Measurements from ENCODE around the gene PCDHA1.
"Not testable (repeated sequence)": the region's sequence is repeated elsewhere in the genome, so short reads cannot be mapped to it uniquely, and the experiment has no call there.

Gene PCDHA1

DNA sequence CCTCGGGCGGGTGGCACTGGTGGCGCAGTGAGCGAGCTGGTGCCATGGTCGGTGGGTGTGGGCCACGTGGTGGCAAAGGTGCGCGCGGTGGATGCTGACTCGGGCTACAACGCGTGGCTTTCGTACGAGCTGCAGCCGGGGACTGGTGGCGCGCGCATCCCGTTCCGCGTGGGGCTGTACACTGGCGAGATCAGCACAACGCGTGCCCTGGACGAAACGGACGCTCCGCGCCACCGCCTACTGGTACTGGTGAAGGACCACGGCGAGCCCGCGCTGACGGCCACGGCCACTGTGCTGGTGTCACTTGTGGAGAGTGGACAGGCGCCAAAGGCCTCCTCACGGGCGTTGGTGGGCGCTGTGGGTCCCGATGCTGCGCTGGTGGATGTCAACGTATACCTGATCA, 22.9 kb downstream of the PCDHA1 start:
- DNase-seq, result no peak

DNA sequence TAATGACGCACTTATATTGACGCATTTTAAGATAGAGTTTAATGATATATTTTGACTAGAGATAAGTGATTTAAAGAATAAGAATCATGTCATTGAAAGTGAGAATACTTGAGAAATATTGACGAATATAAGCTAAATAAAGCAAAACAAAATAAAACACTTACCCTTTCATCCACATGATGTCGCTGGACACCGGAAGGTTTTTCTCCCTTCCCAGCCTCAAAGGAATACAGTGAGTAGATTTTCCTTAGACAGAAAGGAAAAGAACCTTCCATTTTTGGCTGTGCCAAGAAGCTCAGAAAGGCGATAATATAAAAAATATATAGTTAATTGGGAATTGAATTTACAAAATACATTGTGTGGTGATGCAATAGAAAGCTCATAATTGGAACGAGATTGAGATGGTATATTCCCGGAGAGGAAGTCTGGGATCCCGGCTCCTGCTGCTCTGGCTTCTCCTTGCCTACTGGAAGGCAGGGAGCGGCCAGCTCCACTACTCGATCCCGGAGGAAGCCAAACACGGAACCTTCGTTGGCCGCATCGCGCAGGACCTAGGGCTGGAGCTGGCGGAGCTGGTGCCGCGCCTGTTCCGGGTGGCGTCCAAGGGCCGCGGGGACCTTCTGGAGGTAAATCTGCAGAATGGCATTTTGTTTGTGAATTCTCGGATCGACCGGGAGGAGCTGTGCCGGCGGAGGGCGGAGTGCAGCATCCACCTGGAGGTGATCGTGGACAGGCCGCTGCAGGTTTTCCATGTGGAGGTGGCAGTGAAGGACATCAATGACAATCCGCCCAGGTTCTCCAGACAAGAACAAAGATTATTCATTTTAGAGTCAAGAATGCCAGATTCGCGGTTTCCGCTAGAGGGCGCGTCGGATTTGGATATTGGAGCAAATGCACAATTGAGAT, 35.7 kb downstream of the PCDHA1 start, which contains the start of gene PCDHA5:
Gene PCDHA5, plus strand, starts transcription at position 239 of the 906 bp plus-strand sequence.
- DNase-seq, result no peak

DNA sequence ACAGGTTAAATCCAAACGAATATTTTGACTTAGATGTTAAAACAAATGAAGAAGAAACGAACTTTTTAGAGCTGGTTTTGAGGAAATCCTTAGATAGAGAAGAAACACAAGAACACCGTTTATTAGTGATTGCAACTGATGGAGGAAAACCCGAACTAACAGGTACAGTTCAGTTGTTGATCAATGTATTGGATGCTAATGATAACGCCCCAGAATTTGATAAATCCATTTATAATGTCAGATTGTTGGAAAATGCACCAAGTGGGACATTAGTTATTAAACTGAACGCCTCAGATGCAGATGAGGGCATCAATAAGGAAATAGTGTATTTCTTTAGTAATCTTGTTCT, 36.3 kb downstream of the PCDHA1 start:
- DNase-seq, result no peak

DNA sequence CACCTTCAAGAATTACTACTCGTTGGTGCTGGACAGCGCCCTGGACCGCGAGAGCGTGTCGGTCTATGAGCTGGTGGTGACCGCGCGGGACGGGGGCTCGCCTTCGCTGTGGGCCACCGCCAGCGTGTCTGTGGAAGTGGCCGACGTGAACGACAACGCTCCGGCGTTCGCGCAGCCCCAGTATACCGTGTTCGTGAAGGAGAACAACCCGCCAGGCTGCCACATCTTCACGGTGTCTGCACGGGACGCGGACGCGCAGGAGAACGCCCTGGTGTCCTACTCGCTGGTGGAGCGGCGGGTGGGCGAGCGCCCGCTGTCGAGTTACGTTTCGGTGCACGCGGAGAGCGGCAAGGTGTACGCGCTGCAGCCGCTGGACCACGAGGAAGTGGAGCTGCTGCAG, 37.0 kb downstream of the PCDHA1 start:
- DNase-seq, result not testable (repeated sequence)

DNA sequence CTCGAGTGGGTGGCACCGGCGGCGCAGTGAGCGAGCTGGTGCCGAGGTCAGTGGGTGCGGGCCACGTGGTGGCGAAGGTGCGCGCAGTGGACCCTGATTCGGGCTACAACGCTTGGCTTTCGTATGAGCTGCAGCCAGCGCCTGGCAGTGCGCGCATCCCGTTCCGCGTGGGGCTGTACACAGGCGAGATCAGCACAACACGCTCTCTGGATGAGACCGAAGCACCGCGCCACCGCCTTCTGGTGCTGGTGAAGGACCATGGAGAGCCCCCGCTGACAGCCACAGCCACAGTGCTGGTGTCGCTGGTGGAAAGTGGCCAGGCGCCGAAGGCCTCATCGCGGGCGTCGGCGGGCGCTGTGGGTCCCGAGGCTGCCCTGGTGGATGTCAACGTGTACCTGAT, 37.5 kb downstream of the PCDHA1 start:
- DNase-seq, result no peak

DNA sequence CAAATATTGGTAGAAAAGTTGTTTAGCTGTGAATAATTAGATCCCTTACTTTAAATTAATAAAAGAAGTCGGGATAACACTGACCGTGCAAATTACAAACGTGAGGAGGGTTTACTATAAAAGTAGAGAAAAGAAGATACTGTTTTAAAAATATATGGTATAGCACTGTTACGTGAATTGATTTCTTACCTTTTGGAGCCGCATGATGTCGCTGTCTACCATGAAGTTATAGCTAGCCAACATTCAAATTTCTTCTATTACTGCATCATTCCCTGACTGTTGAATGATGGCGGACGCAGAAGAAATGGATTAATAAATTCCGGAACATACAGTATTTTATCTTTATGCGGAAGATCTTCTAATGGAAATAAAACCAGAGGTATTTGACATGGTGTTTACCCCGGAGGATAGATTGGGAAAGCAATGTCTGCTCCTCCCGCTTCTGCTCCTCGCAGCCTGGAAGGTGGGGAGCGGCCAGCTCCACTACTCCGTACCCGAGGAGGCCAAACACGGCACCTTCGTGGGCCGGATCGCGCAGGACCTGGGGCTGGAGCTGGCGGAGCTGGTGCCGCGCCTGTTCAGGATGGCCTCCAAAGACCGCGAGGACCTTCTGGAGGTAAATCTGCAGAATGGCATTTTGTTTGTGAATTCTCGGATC, 41.9 kb downstream of the PCDHA1 start, which contains the start of gene PCDHA6:
Gene PCDHA6, plus strand, starts transcription at position 257 of the 658 bp plus-strand sequence. Its CDS starts 132 bp downstream, at position 389.
- DNase-seq, result no peak

DNA sequence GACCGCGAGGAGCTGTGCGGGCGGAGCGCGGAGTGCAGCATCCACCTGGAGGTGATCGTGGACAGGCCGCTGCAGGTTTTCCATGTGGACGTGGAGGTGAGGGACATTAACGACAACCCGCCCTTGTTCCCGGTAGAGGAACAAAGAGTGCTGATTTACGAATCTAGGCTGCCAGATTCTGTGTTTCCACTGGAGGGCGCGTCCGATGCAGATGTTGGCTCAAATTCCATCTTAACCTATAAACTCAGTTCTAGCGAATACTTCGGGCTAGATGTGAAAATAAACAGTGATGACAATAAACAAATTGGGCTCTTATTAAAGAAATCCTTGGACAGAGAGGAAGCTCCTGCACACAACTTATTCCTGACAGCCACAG, 42.4 kb downstream of the PCDHA1 start:
- no peak for DNase-seq

DNA sequence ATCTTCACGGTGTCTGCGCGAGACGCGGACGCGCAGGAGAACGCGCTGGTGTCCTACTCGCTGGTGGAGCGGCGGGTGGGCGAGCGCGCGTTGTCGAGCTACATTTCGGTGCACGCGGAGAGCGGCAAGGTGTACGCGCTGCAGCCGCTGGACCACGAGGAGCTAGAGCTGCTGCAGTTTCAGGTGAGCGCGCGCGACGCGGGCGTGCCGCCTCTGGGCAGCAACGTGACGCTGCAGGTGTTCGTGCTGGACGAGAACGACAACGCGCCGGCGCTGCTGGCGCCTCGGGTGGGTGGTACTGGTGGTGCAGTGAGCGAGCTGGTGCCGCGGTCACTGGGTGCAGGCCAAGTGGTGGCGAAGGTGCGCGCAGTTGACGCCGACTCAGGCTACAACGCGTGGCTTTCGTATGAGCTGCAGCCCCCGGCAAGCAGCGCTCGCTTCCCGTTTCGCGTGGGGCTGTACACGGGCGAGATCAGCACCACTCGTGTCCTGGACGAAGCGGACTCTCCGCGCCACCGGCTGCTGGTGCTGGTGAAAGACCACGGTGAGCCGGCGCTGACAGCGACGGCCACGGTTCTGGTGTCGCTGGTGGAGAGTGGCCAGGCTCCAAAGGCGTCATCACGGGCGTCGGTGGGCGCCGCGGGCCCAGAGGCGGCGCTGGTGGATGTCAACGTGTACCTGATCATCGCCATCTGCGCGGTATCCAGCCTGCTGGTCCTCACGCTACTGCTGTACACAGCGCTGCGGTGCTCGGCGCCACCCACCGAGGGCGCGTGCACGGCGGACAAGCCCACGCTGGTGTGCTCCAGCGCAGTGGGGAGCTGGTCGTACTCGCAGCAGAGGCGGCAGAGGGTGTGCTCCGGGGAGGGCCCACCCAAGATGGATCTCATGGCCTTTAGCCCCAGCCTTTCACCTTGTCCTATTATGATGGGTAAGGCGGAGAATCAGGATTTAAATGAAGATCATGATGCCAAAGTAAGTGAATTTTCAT, 43.9 kb downstream of the PCDHA1 start:
- DNase-seq, result not testable (repeated sequence)

DNA sequence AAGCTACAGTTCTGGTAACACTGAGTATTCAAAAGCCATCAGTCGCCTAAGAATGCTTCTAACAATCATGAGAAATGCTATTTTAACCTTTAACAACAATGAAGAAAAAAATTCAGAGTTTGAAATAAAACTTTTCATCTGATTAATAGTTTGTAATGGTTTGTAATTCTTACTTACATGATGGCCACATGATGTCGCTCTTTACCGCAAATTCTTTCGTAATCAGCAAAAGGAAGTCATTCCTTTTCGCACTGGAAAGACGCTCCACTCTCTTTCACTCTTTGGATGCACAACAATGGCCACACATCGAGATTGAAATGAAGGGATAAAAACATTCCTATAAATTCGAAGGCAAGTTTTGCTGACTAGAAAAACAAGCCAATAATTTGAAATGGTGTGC, 48.1 kb downstream of the PCDHA1 start, which contains the start of gene PCDHA7:
Gene PCDHA7, plus strand, starts transcription at position 277 of the 400 bp plus-strand sequence. Its CDS starts 115 bp downstream, at position 392.
- DNase-seq, result no peak

DNA sequence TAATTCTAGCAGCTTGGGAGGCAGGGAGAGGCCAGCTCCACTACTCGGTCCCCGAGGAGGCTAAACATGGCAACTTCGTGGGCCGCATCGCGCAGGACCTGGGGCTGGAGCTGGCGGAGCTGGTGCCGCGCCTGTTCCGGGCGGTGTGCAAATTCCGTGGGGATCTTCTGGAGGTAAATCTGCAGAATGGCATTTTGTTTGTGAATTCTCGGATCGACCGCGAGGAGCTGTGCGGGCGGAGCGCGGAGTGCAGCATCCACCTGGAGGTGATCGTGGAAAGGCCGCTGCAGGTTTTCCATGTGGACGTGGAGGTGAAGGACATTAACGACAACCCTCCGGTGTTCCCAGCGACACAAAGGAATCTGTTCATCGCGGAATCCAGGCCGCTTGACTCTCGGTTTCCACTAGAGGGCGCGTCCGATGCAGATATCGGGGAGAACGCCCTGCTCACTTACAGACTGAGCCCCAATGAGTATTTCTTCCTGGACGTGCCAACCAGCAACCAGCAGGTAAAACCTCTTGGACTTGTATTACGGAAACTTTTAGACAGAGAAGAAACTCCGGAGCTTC, 48.6 kb downstream of the PCDHA1 start:
- DNase-seq, result not testable (repeated sequence)

DNA sequence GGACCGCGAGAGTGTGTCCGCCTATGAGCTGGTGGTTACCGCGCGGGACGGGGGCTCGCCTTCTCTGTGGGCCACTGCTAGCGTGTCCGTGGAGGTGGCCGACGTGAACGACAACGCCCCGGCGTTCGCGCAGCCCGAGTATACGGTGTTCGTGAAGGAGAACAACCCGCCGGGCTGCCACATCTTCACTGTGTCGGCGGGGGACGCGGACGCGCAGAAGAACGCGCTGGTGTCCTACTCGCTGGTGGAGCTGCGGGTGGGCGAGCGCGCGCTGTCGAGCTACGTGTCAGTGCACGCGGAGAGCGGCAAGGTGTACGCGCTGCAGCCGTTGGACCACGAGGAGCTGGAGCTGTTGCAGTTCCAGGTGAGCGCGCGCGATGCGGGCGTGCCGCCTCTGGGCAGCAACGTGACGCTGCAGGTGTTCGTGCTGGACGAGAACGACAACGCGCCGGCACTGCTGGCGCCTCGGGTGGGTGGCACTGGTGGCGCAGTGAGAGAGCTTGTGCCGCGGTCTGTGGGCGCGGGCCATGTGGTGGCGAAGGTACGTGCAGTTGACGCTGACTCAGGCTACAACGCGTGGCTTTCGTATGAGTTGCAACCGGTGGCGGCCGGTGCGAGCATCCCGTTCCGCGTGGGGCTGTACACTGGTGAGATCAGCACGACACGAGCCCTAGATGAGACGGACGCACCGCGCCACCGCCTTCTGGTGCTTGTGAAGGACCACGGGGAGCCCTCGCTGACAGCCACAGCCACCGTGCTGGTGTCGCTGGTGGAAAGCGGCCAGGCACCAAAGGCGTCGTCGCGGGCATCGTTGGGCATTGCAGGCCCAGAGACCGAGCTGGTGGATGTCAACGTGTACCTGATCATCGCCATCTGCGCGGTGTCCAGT, 49.9 kb downstream of the PCDHA1 start:
- no peak for DNase-seq

DNA sequence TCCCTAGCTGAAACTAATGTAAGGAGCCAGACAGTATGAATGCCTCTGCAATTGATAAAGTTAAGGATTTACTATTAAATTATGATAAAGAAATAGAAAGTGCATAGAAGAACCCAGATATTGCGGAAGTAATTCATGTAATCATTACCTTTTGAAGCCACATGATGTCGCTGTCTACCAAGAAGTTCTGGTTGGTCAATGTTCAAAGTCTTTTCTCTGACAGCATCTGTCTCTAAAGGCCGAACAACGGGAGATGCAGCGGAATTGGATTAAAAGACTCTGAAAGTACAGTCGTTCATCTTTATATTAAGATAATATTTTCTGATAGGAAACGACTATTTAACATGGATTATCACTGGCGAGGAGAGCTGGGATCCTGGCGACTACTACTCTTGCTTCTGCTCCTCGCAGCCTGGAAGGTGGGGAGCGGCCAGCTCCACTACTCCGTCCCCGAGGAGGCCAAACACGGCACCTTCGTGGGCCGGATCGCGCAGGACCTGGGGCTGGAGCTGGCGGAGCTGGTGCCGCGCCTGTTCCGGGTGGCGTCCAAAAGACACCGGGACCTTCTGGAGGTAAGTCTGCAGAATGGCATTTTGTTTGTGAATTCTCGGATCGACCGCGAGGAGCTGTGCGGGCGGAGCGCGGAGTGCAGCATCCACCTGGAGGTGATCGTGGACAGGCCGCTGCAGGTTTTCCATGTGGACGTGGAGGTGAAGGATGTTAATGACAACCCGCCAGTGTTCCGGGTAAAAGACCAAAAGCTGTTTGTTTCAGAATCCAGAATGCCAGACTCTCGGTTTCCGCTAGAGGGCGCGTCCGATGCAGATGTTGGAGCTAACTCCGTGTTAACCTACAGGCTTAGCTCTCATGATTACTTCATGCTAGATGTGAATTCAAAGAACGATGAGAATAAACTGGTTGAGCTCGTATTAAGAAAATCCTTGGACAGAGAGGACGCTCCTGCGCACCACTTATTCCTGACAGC, 55.3 kb downstream of the PCDHA1 start, which contains the start of gene PCDHA8:
Gene PCDHA8, plus strand, starts transcription at position 210 of the 985 bp plus-strand sequence. Its CDS starts 135 bp downstream, at position 345.
- DNase-seq, result no peak

DNA sequence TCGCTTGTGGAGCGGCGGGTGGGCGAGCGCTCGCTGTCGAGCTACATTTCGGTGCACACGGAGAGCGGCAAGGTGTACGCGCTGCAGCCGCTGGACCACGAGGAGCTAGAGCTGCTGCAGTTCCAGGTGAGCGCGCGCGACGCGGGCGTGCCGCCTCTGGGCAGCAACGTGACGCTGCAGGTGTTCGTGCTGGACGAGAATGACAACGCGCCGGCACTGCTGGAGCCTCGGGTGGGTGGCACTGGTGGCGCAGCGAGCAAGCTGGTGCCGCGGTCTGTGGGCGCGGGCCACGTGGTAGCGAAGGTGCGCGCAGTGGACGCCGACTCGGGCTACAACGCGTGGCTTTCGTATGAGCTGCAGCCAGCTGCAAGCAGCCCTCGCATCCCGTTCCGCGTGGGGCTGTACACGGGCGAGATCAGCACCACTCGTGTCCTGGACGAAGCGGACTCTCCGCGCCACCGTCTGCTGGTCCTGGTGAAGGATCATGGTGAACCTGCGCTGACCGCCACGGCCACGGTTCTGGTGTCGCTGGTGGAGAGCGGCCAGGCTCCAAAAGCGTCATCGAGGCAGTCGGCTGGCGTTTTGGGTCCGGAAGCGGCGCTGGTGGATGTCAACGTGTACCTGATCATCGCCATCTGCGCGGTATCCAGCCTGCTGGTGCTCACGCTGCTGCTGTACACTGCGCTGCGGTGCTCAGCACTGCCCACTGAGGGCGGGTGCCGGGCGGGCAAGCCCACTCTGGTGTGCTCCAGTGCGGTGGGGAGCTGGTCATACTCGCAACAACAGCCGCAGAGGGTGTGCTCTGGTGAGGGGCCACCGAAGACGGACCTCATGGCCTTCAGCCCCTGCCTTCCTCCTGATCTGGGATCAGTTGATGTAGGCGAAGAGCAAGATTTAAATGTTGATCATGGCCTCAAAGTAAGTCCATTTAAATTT, 57.1 kb downstream of the PCDHA1 start:
- DNase-seq, result no peak

DNA sequence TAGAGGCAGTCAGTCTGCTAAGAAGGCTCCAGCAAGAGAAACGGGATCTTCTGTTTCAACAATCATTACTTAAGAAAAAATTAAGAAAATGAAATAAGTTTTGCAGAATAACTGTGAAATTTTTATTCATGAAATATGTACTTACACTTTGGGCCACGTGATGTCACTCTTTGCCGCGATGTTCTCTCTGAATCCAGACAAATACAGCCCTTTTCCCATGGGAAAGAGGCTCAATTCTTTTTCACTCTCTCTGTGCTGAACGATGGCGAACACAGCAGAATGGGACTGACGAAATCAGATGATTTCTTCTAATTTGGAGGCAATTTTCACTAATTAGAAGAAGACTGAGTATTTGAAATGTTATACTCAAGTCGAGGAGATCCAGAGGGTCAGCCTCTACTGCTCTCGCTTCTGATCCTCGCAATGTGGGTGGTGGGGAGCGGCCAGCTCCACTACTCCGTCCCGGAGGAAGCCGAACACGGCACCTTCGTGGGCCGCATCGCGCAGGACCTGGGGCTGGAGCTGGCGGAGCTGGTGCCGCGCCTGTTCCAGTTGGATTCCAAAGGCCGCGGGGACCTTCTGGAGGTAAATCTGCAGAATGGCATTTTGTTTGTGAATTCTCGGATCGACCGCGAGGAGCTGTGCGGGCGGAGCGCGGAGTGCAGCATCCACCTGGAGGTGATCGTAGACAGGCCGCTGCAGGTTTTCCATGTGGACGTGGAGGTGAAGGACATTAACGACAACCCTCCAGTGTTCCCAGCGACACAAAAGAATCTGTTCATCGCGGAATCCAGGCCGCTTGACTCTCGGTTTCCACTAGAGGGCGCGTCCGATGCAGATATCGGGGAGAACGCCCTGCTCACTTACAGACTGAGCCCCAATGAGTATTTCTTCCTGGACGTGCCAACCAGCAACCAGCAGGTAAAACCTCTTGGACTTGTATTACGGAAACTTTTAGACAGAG, 62.5 kb downstream of the PCDHA1 start, which contains the start of gene PCDHA9:
Gene PCDHA9, plus strand, starts transcription at position 244 of the 964 bp plus-strand sequence. Its CDS starts 114 bp downstream, at position 358.
- not testable (repeated sequence) for DNase-seq

DNA sequence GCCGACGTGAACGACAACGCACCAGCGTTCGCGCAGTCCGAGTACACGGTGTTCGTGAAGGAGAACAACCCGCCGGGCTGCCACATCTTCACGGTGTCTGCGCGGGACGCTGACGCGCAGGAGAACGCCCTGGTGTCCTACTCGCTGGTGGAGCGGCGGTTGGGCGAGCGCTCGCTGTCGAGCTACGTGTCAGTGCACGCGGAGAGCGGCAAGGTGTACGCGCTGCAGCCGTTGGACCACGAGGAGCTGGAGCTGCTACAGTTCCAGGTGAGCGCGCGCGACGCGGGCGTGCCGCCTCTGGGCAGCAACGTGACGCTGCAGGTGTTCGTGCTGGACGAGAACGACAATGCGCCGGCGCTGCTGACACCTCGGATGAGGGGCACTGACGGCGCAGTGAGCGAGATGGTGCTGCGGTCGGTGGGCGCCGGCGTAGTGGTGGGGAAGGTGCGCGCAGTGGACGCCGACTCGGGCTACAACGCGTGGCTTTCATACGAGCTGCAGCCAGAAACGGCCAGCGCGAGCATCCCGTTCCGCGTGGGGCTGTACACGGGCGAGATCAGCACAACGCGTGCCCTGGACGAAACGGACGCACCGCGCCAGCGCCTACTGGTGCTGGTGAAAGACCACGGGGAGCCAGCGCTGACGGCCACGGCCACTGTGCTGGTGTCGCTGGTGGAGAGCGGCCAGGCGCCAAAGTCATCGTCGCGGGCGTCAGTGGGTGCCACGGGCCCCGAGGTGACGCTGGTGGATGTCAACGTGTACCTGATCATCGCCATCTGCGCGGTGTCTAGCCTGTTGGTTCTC, 64.1 kb downstream of the PCDHA1 start:
- DNase-seq, result not testable (repeated sequence)

Measured in cortex of kidney (tissue), 1 donor.